Measurements from ENCODE around the gene SLF1. TPM values are rescaled to one million over a fixed set of nuclear protein-coding genes. Genes with fewer than 3 reads are reported as not detected.

The SLF1 gene
- total RNA-seq, 2 donors from 2014 or later = 22.0 to 32.4 TPM

GRCh38 chr5:94707359-94707758 lies 88.9 kb downstream of the SLF1 start:
- H3K27ac ChIP-seq (ENCODE audit: low read depth, low read length) = no peak overlapping the region
- H3K4me1 Mint-ChIP-seq = peaks cover 3% of the 10 kb centered on the region
- H3K9me3 ChIP-seq (ENCODE audit: control insufficient read depth, low read length) = peaks cover 10% of the 10 kb centered on the region
- H3K4me1 ChIP-seq (ENCODE audit: control insufficient read depth, insufficient read depth, low read length) = peaks cover 6% of the 10 kb centered on the region
- peaks cover 10% of the 10 kb centered on the region for H3K9me3 Mint-ChIP-seq
- no peaks in the 10 kb centered on the region for H3K27me3 ChIP-seq (ENCODE audit: control insufficient read depth, insufficient read depth, low read length, poor library complexity, severe bottlenecking)
- no peak for DNase-seq
- peaks cover 29% of the 10 kb centered on the region for H3K36me3 Mint-ChIP-seq (ENCODE audit: low read depth)
- no peak overlapping the region for H3K4me3 Mint-ChIP-seq
- no peak overlapping the region for H3K9ac ChIP-seq (ENCODE audit: extremely low read depth, low read length, poor library complexity, severe bottlenecking)
- TF ChIP-seq CTCF (conservative IDR thresholded peaks at IDR 0.05) = no peak
- 0 to 50% methylated on average over 1 to 2 of the region's 2 CpGs for WGBS, 2 experiments (ENCODE audit: insufficient coverage in 1 of 2, insufficient read length in 1 of 2)
- no peaks in the 10 kb centered on the region for H3K27me3 Mint-ChIP-seq (ENCODE audit: insufficient read depth)
- H3K36me3 ChIP-seq (ENCODE audit: control insufficient read depth, insufficient read depth, low read length) = peaks cover 65% of the 10 kb centered on the region
- no peak overlapping the region for H3K27ac Mint-ChIP-seq
- H3K4me3 ChIP-seq (ENCODE audit: low read length) = no peak overlapping the region

GRCh38 chr5:94709277-94709676 lies 90.8 kb downstream of the SLF1 start:
- Histone ChIP-seq H3K9me3 (ENCODE audit: control insufficient read depth, low read length) (no peaks in the 10 kb centered on the region), H3K27me3 (ENCODE audit: control insufficient read depth, insufficient read depth, low read length, poor library complexity, severe bottlenecking) (no peaks in the 10 kb centered on the region), H3K27ac (ENCODE audit: low read depth, low read length) (no peak overlapping the region), H3K36me3 (ENCODE audit: control insufficient read depth, insufficient read depth, low read length) (peaks cover 63% of the 10 kb centered on the region), H3K9ac (ENCODE audit: extremely low read depth, low read length, poor library complexity, severe bottlenecking) (no peak overlapping the region), H3K4me3 (ENCODE audit: low read length) (no peak overlapping the region), H3K4me1 (ENCODE audit: control insufficient read depth, insufficient read depth, low read length) (peaks cover 6% of the 10 kb centered on the region)
- peaks cover 21% of the 10 kb centered on the region for H3K36me3 Mint-ChIP-seq (ENCODE audit: low read depth)
- no peak overlapping the region for H3K27ac Mint-ChIP-seq
- no peak for TF ChIP-seq CTCF (conservative IDR thresholded peaks at IDR 0.05)
- no peaks in the 10 kb centered on the region for H3K9me3 Mint-ChIP-seq
- H3K27me3 Mint-ChIP-seq (ENCODE audit: insufficient read depth) = no peaks in the 10 kb centered on the region
- no peak overlapping the region for H3K4me3 Mint-ChIP-seq
- peaks cover 3% of the 10 kb centered on the region for H3K4me1 Mint-ChIP-seq
- DNase-seq = no peak
- WGBS, 2 experiments (ENCODE audit: insufficient coverage in 1 of 2, insufficient read length in 1 of 2) = no CpG with 5 or more reads among the region's 1 CpG

- Histone ChIP-seq H3K9ac (ENCODE audit: extremely low read depth, low read length, poor library complexity, severe bottlenecking) (no peak overlapping the region), H3K4me3 (ENCODE audit: low read length) (no peak overlapping the region), H3K27ac (ENCODE audit: low read depth, low read length) (no peak overlapping the region), H3K36me3 (ENCODE audit: control insufficient read depth, insufficient read depth, low read length) (peaks cover 68% of the 10 kb centered on the region), H3K9me3 (ENCODE audit: control insufficient read depth, low read length) (no peaks in the 10 kb centered on the region), H3K27me3 (ENCODE audit: control insufficient read depth, insufficient read depth, low read length, poor library complexity, severe bottlenecking) (no peaks in the 10 kb centered on the region), H3K4me1 (ENCODE audit: control insufficient read depth, insufficient read depth, low read length) (peaks cover 6% of the 10 kb centered on the region)
- no peak for TF ChIP-seq CTCF (conservative IDR thresholded peaks at IDR 0.05)
- no peak for DNase-seq
- Mint-ChIP-seq H3K27ac (no peak overlapping the region), H3K36me3 (ENCODE audit: low read depth) (peaks cover 21% of the 10 kb centered on the region), H3K4me3 (no peak overlapping the region), H3K27me3 (ENCODE audit: insufficient read depth) (no peaks in the 10 kb centered on the region), H3K4me1 (peaks cover 3% of the 10 kb centered on the region), H3K9me3 (no peaks in the 10 kb centered on the region)
Observed at GRCh38 chr5:94711785-94712184, 93.3 kb downstream of the SLF1 start.
